ENCODE data around the gene MC4R. TPM values are rescaled to one million over a fixed set of nuclear protein-coding genes. Genes with fewer than 3 reads are reported as not detected.

The MC4R gene
- total RNA-seq, 1 experiment from 2014 or later: not detected

DNA sequence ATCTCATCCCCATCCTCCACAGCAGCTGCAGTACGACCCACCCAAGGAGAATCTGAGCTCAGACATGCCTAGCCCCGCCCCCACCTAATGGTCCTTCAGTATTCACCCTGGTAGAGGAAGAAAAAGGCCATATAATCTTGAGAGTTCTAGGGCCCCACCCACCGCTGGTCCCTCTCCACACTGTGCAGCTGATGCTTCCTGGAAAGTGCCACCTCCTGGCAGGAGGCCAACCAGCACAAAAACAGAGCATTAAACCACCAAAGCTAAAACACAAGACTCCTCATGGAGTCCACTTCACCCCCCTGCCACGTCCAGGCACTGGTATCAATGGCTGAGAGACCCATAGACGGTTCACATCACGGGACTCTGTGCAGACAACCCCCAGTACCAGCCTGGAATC is 40.7 kb downstream of the MC4R start:
- Mint-ChIP-seq H3K36me3 (ENCODE audit: insufficient read depth, unreplicated experiment) (no peaks in the 10 kb centered on the region), H3K9me3 (ENCODE audit: low read depth, unreplicated experiment) (peaks cover 3% of the 10 kb centered on the region), H3K4me1 (ENCODE audit: low read depth, unreplicated experiment) (no peaks in the 10 kb centered on the region), H3K4me3 (ENCODE audit: low read depth, unreplicated experiment) (no peak overlapping the region), H3K27ac (ENCODE audit: unreplicated experiment) (no peak overlapping the region), H3K27me3 (ENCODE audit: unreplicated experiment) (no peaks in the 10 kb centered on the region)
- TF ChIP-seq, protein P1, sequence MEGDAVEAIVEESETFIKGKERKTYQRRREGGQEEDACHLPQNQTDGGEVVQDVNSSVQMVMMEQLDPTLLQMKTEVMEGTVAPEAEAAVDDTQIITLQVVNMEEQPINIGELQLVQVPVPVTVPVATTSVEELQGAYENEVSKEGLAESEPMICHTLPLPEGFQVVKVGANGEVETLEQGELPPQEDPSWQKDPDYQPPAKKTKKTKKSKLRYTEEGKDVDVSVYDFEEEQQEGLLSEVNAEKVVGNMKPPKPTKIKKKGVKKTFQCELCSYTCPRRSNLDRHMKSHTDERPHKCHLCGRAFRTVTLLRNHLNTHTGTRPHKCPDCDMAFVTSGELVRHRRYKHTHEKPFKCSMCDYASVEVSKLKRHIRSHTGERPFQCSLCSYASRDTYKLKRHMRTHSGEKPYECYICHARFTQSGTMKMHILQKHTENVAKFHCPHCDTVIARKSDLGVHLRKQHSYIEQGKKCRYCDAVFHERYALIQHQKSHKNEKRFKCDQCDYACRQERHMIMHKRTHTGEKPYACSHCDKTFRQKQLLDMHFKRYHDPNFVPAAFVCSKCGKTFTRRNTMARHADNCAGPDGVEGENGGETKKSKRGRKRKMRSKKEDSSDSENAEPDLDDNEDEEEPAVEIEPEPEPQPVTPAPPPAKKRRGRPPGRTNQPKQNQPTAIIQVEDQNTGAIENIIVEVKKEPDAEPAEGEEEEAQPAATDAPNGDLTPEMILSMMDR (IDR thresholded peaks at IDR 0.05; ENCODE audit: unreplicated experiment): no peak
- BruUV-seq (replicated peaks): no TSS peak
- CTCF ChIA-PET: no interaction called here
- intact Hi-C loops (cut with micrococcal nuclease; ENCODE audit: unreplicated experiment): no loop called here
- peak; percentile 2 for DNase-seq

DNA sequence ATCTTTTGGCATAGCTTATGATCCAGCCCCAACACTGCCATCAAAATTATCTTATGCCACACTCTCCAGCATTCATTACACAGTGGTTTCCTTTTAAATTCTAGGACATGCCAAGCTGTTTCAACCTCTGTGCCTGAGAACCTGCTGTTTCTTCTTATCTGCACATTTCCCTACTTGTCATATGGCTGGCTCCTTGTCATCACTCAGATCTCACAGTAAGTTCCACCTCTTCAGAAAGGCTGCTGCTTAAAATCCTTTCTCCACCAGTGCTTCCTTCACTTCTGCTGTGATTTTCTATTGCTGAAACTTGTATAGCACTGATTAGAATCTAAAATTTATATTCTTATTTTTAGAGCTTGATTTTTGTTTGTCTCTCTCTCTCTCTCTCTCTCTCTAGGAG is 43.4 kb downstream of the MC4R start:
- intact Hi-C loops (cut with micrococcal nuclease; ENCODE audit: unreplicated experiment): no loop called here
- no peaks in the 10 kb centered on the region for H3K4me1 Mint-ChIP-seq (ENCODE audit: low read depth, unreplicated experiment)
- H3K27me3 Mint-ChIP-seq (ENCODE audit: unreplicated experiment): no peaks in the 10 kb centered on the region
- no peak overlapping the region for H3K4me3 Mint-ChIP-seq (ENCODE audit: low read depth, unreplicated experiment)
- TF ChIP-seq, protein P1 (IDR thresholded peaks at IDR 0.05; ENCODE audit: unreplicated experiment): no peak
- H3K36me3 Mint-ChIP-seq (ENCODE audit: insufficient read depth, unreplicated experiment): no peaks in the 10 kb centered on the region
- DNase-seq: no peak
- CTCF ChIA-PET: interaction anchor here (0.6 kb wide), 1 partner anchor 914 kb away, joined by 3 read pairs; no protein-coding TSS in a partner anchor
- no peak overlapping the region for H3K27ac Mint-ChIP-seq (ENCODE audit: unreplicated experiment)
- no peaks in the 10 kb centered on the region for H3K9me3 Mint-ChIP-seq (ENCODE audit: low read depth, unreplicated experiment)
- no TSS peak for BruUV-seq (replicated peaks)

DNA sequence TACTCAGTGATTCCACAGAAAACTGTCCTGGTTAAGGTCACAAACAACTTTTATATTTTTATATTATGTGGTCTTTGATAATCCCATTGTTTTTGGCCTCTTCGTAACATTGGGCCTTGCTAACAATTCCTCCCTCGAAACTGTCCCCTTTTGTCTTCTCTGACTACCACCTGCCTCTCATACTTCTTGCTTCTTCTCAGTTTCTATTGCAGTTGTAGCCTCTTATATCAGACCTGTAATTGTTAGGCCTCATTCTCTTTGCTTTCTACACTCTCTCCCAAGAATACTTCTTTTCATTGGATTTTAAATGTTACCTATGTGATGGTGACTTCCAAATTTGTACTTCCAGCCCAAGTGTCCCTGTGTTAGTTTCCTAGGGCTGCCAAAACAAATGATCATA is 44.7 kb downstream of the MC4R start:
- CTCF ChIA-PET: no interaction called here
- intact Hi-C loops (cut with micrococcal nuclease; ENCODE audit: unreplicated experiment): no loop called here
- Mint-ChIP-seq H3K4me3 (ENCODE audit: low read depth, unreplicated experiment) (no peak overlapping the region), H3K4me1 (ENCODE audit: low read depth, unreplicated experiment) (no peaks in the 10 kb centered on the region), H3K9me3 (ENCODE audit: low read depth, unreplicated experiment) (no peaks in the 10 kb centered on the region), H3K36me3 (ENCODE audit: insufficient read depth, unreplicated experiment) (no peaks in the 10 kb centered on the region), H3K27ac (ENCODE audit: unreplicated experiment) (no peak overlapping the region), H3K27me3 (ENCODE audit: unreplicated experiment) (no peaks in the 10 kb centered on the region)
- BruUV-seq (replicated peaks): no TSS peak
- TF ChIP-seq, protein P1 (IDR thresholded peaks at IDR 0.05; ENCODE audit: unreplicated experiment): no peak
- DNase-seq: no peak

DNA sequence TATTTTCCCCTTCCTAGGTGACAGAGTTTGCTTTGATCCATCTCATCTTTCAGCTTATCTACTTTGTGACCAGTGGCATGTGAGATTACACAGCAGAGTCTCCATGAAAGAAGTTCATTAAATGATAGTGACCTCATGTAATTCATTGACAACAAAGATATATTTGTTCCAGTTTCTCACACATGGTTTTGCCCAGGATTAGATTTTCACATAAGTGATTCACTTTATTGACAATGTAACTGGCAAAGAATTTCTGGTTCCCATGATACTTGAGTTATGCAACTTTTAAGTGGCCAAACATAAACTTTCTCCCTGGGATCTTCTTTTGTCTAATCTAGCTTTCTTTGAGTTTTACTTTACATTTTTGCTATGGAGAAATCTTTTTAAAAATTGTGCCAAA is 50.0 kb downstream of the MC4R start:
- intact Hi-C loops (cut with micrococcal nuclease; ENCODE audit: unreplicated experiment): no loop called here
- H3K4me3 Mint-ChIP-seq (ENCODE audit: low read depth, unreplicated experiment): no peak overlapping the region
- peaks cover 13% of the 10 kb centered on the region for H3K27me3 Mint-ChIP-seq (ENCODE audit: unreplicated experiment)
- BruUV-seq (replicated peaks): no TSS peak
- peaks cover 3% of the 10 kb centered on the region for H3K9me3 Mint-ChIP-seq (ENCODE audit: low read depth, unreplicated experiment)
- TF ChIP-seq, protein P1 (IDR thresholded peaks at IDR 0.05; ENCODE audit: unreplicated experiment): no peak
- CTCF ChIA-PET: no interaction called here
- DNase-seq: no peak
- H3K36me3 Mint-ChIP-seq (ENCODE audit: insufficient read depth, unreplicated experiment): no peaks in the 10 kb centered on the region
- H3K27ac Mint-ChIP-seq (ENCODE audit: unreplicated experiment): no peak overlapping the region
- H3K4me1 Mint-ChIP-seq (ENCODE audit: low read depth, unreplicated experiment): no peaks in the 10 kb centered on the region

All from Calu3 (cell line).